ENCODE results near the gene MPPE1. TPM values are rescaled to one million over a fixed set of nuclear protein-coding genes. Genes with fewer than 3 reads are reported as not detected.

MPPE1 gene
- total and polyA plus RNA-seq, 2 of the 4 experiments (the other 2 are of a cell fraction), result 13.8 to 19.9 TPM

GRCh38 chr18:11861583-11862288, 46.4 kb downstream of the MPPE1 start:
- Histone ChIP-seq H3K27me3 (ENCODE audit: control insufficient read depth, insufficient read depth, low read length) (no peaks in the 10 kb centered on the region), H3K4me3 (ENCODE audit: insufficient read depth, low read depth, low read length) (no peak overlapping the region), H3K9me3 (ENCODE audit: control insufficient read depth, insufficient read depth, low read length) (no peaks in the 10 kb centered on the region), H3K4ac (ENCODE audit: low read depth, low read length) (peak overlapping the region; percentile 31; the same call in 1 of the 2 replicates), H4K5ac (ENCODE audit: low read depth, low read length) (peak overlapping the region; percentile 18), H2AFZ (replicated peaks; ENCODE audit: low read length, poor library complexity) (no peak overlapping the region), H3K9ac (ENCODE audit: low read depth, low read length) (no peak overlapping the region), H2BK20ac (ENCODE audit: low read depth, low read length) (peak overlapping the region; percentile 20; the same call in 1 of the 2 replicates), H2BK15ac (ENCODE audit: low read depth, low read length) (peak overlapping the region; percentile 57; the same call in 1 of the 3 replicates), H3K23ac (ENCODE audit: low read depth, low read length) (peak overlapping the region; percentile 56; the same call in 1 of the 2 replicates), H3K9me1 (ENCODE audit: insufficient read depth, low read length) (peaks cover 4% of the 10 kb centered on the region; the same call in 1 of the 2 replicates), H2AK5ac (ENCODE audit: low read depth, low read length) (peak overlapping the region; percentile 74), H2AK9ac (replicated peaks; ENCODE audit: low read depth, low read length, poor library complexity) (no peak overlapping the region), H2BK120ac (ENCODE audit: low read depth, low read length) (peak overlapping the region; percentile 76; the same call in 1 of the 2 replicates), H4K8ac (ENCODE audit: low read depth in 2 of 2, low read length in 2 of 2) (peak overlapping the region; percentile 6 to 42; a peak in 2 of 4 replicates), H3K18ac (ENCODE audit: low read depth, low read length) (no peak overlapping the region), H2BK5ac (ENCODE audit: low read depth, low read length, poor library complexity, severe bottlenecking) (peak overlapping the region; percentile 41), H3K4me1 (ENCODE audit: control insufficient read depth, insufficient read depth, low read length) (peaks cover 15% of the 10 kb centered on the region), H3K14ac (replicated peaks; ENCODE audit: low read depth, low read length) (peak overlapping the region; percentile 13), H3K27ac (ENCODE audit: insufficient read depth, low read length) (no peak overlapping the region), H3K79me1 (ENCODE audit: low read depth in 1 of 2, low read length in 2 of 2) (peaks cover 7 to 10% of the 10 kb centered on the region in 2 experiments; a peak in 3 of 4 replicates), H3K4me2 (ENCODE audit: low read depth, low read length) (no peak overlapping the region), H3K56ac (ENCODE audit: extremely low read depth, insufficient read depth, low read length) (no peak overlapping the region), H4K20me1 (ENCODE audit: insufficient read depth, low read length) (no peaks in the 10 kb centered on the region), H4K91ac (ENCODE audit: insufficient read depth, low read depth, low read length) (peak overlapping the region; percentile 60; the same call in 1 of the 2 replicates), H3K36me3 (ENCODE audit: control insufficient read depth, insufficient read depth, low read length) (no peaks in the 10 kb centered on the region)
- dilution Hi-C loops (cut with HindIII; ENCODE audit: low sequenced_read_pairs, unreplicated experiment) (no loop called here), in situ Hi-C loops (cut with MboI; ENCODE audit: low sequenced_read_pairs) (no loop called here), intact Hi-C loops (cut with micrococcal nuclease) (no loop called here)
- ChIA-PET POLR2A (ENCODE audit: unreplicated experiment) (no interaction called here), CTCF (no interaction called here)
- 87 to 100% methylated on average over 6 to 7 of the region's 20 CpGs for WGBS, 2 experiments (ENCODE audit: extremely low coverage in 2 of 2, insufficient read length in 1 of 2)
- no peak for DNase-seq
- no peak for TF ChIP-seq FOS (IDR thresholded peaks at IDR 0.05; ENCODE audit: low read depth, low read length)
- TF ChIP-seq MAZ (IDR thresholded peaks at IDR 0.05; ENCODE audit: borderline replicate concordance, low read depth, low read length), result no peak
- TF ChIP-seq RCOR1 (IDR thresholded peaks at IDR 0.05; ENCODE audit: insufficient replicate concordance, low read length), result no peak
- no peak for TF ChIP-seq CEBPB (IDR thresholded peaks at IDR 0.05; ENCODE audit: low read depth, low read length)
- no peak for TF ChIP-seq RFX5 (IDR thresholded peaks at IDR 0.05; ENCODE audit: low read depth, low read length)
- TF ChIP-seq POLR2A (IDR thresholded peaks at IDR 0.05; ENCODE audit: low read depth, low read length), result no peak
- no peak for TF ChIP-seq CHD1 (IDR thresholded peaks at IDR 0.05; ENCODE audit: low read depth, low read length)
- TF ChIP-seq CTCF (conservative IDR thresholded peaks at IDR 0.05; ENCODE audit: low read depth, low read length), result no peak
- no peak for TF ChIP-seq MXI1 (IDR thresholded peaks at IDR 0.05; ENCODE audit: borderline replicate concordance, low read depth, low read length)
- no peak for TF ChIP-seq USF2 (IDR thresholded peaks at IDR 0.05; ENCODE audit: low read depth, low read length)
- TF ChIP-seq ELK1 (IDR thresholded peaks at IDR 0.05; ENCODE audit: borderline replicate concordance, low read depth, low read length), result no peak
- no peak for TF ChIP-seq RAD21 (IDR thresholded peaks at IDR 0.05; ENCODE audit: low read length)
- BruUV-seq (replicated peaks), result no TSS peak
- no peak for ATAC-seq (ENCODE audit: low read depth)

All from IMR-90 (cell line).